Colonic mucosa (tissue), 4 donors: ENCODE data around the gene NTRK2. TPM values are rescaled to one million over a fixed set of nuclear protein-coding genes. Genes with fewer than 3 reads are reported as not detected.

Experiments used
- DNase-seq: peaks from one replicate; pipeline ENCODE4 v3.0.0-alpha.2; 2020
- H3K27ac ChIP-seq: fragments of 200-600 bp; one replicate; pipeline ENCODE4 v1.8.0; 2021
- H3K27me3 ChIP-seq: fragments of 200-600 bp; one replicate; pipeline ENCODE4 v1.8.0; 2021
- H3K36me3 ChIP-seq: fragments of 200-600 bp; one replicate; pipeline ENCODE4 v1.8.0; 2021
- H3K4me1 ChIP-seq: fragments of 200-600 bp; one replicate; pipeline ENCODE4 v1.8.0; 2021; ENCODE audit warnings: mild to moderate bottlenecking
- H3K4me3 ChIP-seq: fragments of 200-600 bp; one replicate; pipeline ENCODE4 v1.8.0; 2021
- H3K9ac ChIP-seq, 2 donors: one replicate each; pipeline ENCODE4 v1.7.0; 2013; ENCODE audit warnings: control low read depth in 2 of 2, low read depth in 2 of 2, low read length in 2 of 2
- H3K9me3 ChIP-seq: fragments of 200-600 bp; one replicate; pipeline ENCODE4 v1.8.0; 2021
- CTCF ChIP-seq: fragments of 200-600 bp; IDR thresholded peaks from one replicate; pipeline ENCODE4 v1.8.0; 2022; ENCODE audit warnings: antibody characterized with exemption, mild to moderate bottlenecking
- intact Hi-C: fragments of 100-400 bp; cut with DNase I; formaldehyde crosslinking; loops from one replicate; pipeline ENCODE4 v1.14.1; 2022
- total RNA-seq, 2 donors: library from RNA; stranded (reverse); fragmentation: NEBNext Ultra II Directional in 1 of 2; extraction: Animal tissue kit (Norgen Biotek cat#: 25700) in 1 of 2; gene quantifications; one replicate each; pipeline ENCODE4 v1.2.1, GENCODE V29; 2021
- donor health status: healthy.
- donor health status: DM: no; HTN: no; CAD: no.
- donor health status: DM: no; HTN: no; CAD: no.

The NTRK2 gene
- total RNA-seq, 2 donors from 2014 or later: 0.52 to 2.3 TPM

GRCh38 chr9:84759300-84759750, 89.8 kb downstream of the NTRK2 start:
- no peak overlapping the region for H3K4me3 ChIP-seq
- intact Hi-C loops: no loop called here
- H3K9me3 ChIP-seq: no peaks in the 10 kb centered on the region
- peak overlapping the region; percentile 3 for H3K27ac ChIP-seq
- no peak for TF ChIP-seq CTCF
- H3K36me3 ChIP-seq: no peaks in the 10 kb centered on the region
- H3K27me3 ChIP-seq: no peaks in the 10 kb centered on the region
- H3K9ac ChIP-seq: no peak overlapping the region
- no peak for DNase-seq
- no peaks in the 10 kb centered on the region for H3K4me1 ChIP-seq

DNA sequence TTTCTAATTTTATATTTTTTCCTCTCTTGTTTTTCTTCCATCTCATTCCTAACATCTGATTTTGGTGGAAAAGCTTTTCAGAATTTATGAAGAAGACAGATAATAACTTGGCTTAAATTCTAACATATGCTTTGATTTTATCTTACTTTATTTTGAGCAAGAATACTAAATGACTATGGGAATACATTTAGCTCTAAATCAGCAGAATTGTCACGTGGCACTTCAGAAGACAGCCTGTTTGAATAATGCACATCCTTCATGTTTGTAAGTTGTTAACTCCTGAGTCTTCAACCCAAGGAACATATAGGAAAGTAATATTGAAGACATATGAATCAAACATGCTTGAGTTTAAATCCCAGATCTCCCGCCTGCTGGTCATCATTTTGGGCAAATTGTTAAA, 90.3 kb downstream of the NTRK2 start:
- no peaks in the 10 kb centered on the region for H3K9me3 ChIP-seq
- DNase-seq: no peak
- H3K4me1 ChIP-seq: no peaks in the 10 kb centered on the region
- H3K9ac ChIP-seq: no peak overlapping the region
- H3K36me3 ChIP-seq: no peaks in the 10 kb centered on the region
- intact Hi-C loops: no loop called here
- TF ChIP-seq CTCF: no peak
- H3K4me3 ChIP-seq: no peak overlapping the region
- H3K27me3 ChIP-seq: no peaks in the 10 kb centered on the region
- no peak overlapping the region for H3K27ac ChIP-seq

- Histone ChIP-seq H3K27me3 (no peaks in the 10 kb centered on the region), H3K4me3 (no peak overlapping the region), H3K27ac (no peak overlapping the region), H3K9me3 (no peaks in the 10 kb centered on the region), H3K4me1 (no peaks in the 10 kb centered on the region), H3K9ac (no peak overlapping the region), H3K36me3 (no peaks in the 10 kb centered on the region)
- no peak for TF ChIP-seq CTCF
- DNase-seq: no peak
- intact Hi-C loops: no loop called here
Observed at GRCh38 chr9:84761137-84761808, 91.7 kb downstream of the NTRK2 start.

DNA sequence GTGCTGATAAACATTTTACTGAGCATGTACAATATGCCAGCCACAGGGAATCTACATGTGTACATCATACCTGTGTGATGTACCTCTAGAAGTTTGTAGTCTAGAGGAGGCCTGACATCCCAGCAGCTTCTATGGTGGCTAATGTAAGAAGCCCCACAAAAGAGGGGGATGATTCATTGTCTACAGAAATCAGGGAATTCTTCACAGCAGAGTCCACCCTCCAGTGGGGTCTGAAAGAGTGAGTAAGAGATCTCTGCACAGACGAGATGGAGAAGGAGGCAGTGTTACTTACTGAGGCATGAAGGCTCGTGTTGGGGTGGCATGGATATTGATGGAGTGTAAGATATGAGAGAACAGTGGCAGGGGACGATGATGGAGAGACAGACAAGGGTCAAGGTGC, 103.0 kb downstream of the NTRK2 start:
- Histone ChIP-seq H3K27ac (no peak overlapping the region), H3K9me3 (no peaks in the 10 kb centered on the region), H3K9ac (no peak overlapping the region), H3K27me3 (no peaks in the 10 kb centered on the region), H3K36me3 (no peaks in the 10 kb centered on the region), H3K4me3 (no peak overlapping the region), H3K4me1 (no peaks in the 10 kb centered on the region)
- no peak for TF ChIP-seq CTCF
- DNase-seq: no peak
- intact Hi-C loops: no loop called here

DNA sequence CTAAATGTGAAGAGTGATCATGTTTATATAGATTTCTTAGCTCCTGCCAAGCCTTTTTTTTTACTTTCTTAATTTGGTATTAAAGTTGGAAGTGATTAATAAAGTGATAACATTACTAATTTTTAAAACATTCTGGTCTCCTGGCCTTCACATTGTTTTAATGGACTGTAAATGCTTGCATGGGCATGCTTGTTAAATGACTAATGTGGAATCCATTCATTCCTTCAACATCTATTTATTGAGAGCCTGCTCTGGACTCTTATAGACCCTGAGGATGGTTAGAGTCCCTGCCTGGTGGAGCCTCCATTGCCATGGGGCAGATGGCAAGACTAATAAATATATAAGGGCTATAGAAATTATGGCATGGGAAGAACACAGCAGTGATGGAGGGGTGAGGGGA, 103.5 kb downstream of the NTRK2 start:
- intact Hi-C loops: no loop called here
- TF ChIP-seq CTCF: no peak
- Histone ChIP-seq H3K9me3 (no peaks in the 10 kb centered on the region), H3K9ac (no peak overlapping the region), H3K27ac (no peak overlapping the region), H3K4me1 (no peaks in the 10 kb centered on the region), H3K36me3 (no peaks in the 10 kb centered on the region), H3K27me3 (no peaks in the 10 kb centered on the region), H3K4me3 (no peak overlapping the region)
- DNase-seq: no peak
